GM12878 (cell line): ENCODE measurements around the gene MAP3K5. TPM values are rescaled to one million over a fixed set of nuclear protein-coding genes. Genes with fewer than 3 reads are reported as not detected.

Experiments used
- ATAC-seq: fragments of 200-7000 bp; cut with Tn5 transposase; 3 replicates; pipeline ENCODE4 v1.9.1; 2020; ENCODE audit warnings: mild to moderate bottlenecking, moderate library complexity
- BruUV-seq: library from RNA; stranded (reverse); fragments of 400-500 nt; replicated peaks from 2 replicates; lab custom pipeline; 2021; lab: Mats Ljungman, UMichigan
- CTCF ChIA-PET: fragments of 300-600 bp; sonication (Branson Sonifier 250); formaldehyde crosslinking; extraction: SDS; loops from one replicate; lab custom pipeline; 2021; ENCODE audit warnings: inconsistent platforms; lab: Yijun Ruan, JAX
- POLR2A ChIA-PET: fragments of 350-600 bp; formaldehyde crosslinking; extraction: SDS; loops from one replicate; lab custom pipeline; 2021; ENCODE audit warnings: inconsistent platforms; lab: Charles Lee
- RAD21 ChIA-PET: fragments of 300-600 bp; sonication (Branson Sonifier 250); formaldehyde crosslinking; loops from one replicate; lab custom pipeline; 2023; ENCODE audit warnings: antibody characterized with exemption; ENCODE audit not compliant: unreplicated experiment; lab: Charles Lee
- SMC1A ChIA-PET: fragments of 300-600 bp; sonication (Branson Sonifier 250); formaldehyde crosslinking; loops from one replicate; lab custom pipeline; 2023; ENCODE audit not compliant: unreplicated experiment, uncharacterized antibody; lab: Charles Lee
- DNase-seq: peaks from one replicate; pipeline ENCODE4 v3.0.0-alpha.2; 2011; ENCODE audit warnings: low read depth, low spot score
- FAIRE-seq: peaks from 3 replicates; lab custom pipeline; 2011; peaks lifted over from hg19 to GRCh38; lab: Jason Lieb, UNC
- H2AFZ ChIP-seq: 2 replicates; pipeline ENCODE4 v1.6.0; 2011; ENCODE audit warnings: low read depth, low read length, control low read depth; ENCODE audit not compliant: control insufficient read depth
- H3K27ac ChIP-seq: 2 replicates; pipeline ENCODE4 v1.5.1; 2011; ENCODE audit warnings: control low read depth; ENCODE audit not compliant: control insufficient read depth, insufficient read depth
- H3K27me3 ChIP-seq, 2 experiments: replicated peaks in 1 of 2; 2 replicates each; pipeline versions ENCODE4 v1.6.0 to v1.6.1; 2011; ENCODE audit warnings: low read length in 1 of 2; ENCODE audit not compliant: control insufficient read depth in 2 of 2, insufficient read depth in 2 of 2
- H3K36me3 ChIP-seq, 2 experiments: 2 replicates each; pipeline ENCODE4 v1.5.1; 2011; ENCODE audit warnings: low read length in 1 of 2; ENCODE audit not compliant: control insufficient read depth in 2 of 2, insufficient read depth in 2 of 2
- H3K4me1 ChIP-seq: 2 replicates; pipeline ENCODE4 v1.6.1; 2011; ENCODE audit warnings: mild to moderate bottlenecking, low read length, moderate library complexity, mixed read lengths; ENCODE audit not compliant: control insufficient read depth, insufficient read depth
- H3K4me2 ChIP-seq: 2 replicates; pipeline ENCODE4 v1.6.0; 2011; ENCODE audit warnings: control low read depth; ENCODE audit not compliant: control insufficient read depth, insufficient read depth
- H3K4me3 ChIP-seq: fragments of 200-600 bp; sonication (generic); 2 replicates; pipeline ENCODE4 v1.5.1; 2016
- H3K79me2 ChIP-seq: 2 replicates; pipeline ENCODE4 v1.6.0; 2011; ENCODE audit warnings: low read length; ENCODE audit not compliant: control insufficient read depth, insufficient read depth
- H3K9ac ChIP-seq: 2 replicates; pipeline ENCODE4 v1.8.0; 2011; ENCODE audit warnings: low read length, control low read depth, mixed read lengths; ENCODE audit not compliant: control insufficient read depth, insufficient read depth
- H3K9me3 ChIP-seq: replicated peaks from 3 replicates; pipeline ENCODE4 v1.5.1; 2011; ENCODE audit warnings: mild to moderate bottlenecking, low read length; ENCODE audit not compliant: control insufficient read depth, insufficient read depth
- H4K20me1 ChIP-seq: 2 replicates; pipeline ENCODE4 v1.6.0; 2011; ENCODE audit not compliant: control insufficient read depth, insufficient read depth
- EED ChIP-seq: sonication (generic); IDR thresholded peaks from 2 replicates; pipeline ENCODE4 v1.6.1; 2016; ENCODE audit warnings: antibody characterized with exemption, low read depth
- JUNB ChIP-seq: IDR thresholded peaks from 2 replicates; pipeline ENCODE4 v1.6.1; 2016; ENCODE audit warnings: antibody characterized with exemption, mild to moderate bottlenecking
- ZSCAN29 ChIP-seq: fragments of 450-650 bp; IDR thresholded peaks from 2 replicates; pipeline ENCODE4 v1.6.1; 2017; ENCODE audit warnings: mild to moderate bottlenecking, moderate library complexity
- WGBS: methylation state at CpG from one replicate; pipeline ENCODE4 v1.1.6; 2016; ENCODE audit warnings: low lambda C conversion rate; ENCODE audit not compliant: insufficient replicate concordance, insufficient coverage; ENCODE audit errors: missing lambda C conversion rate; 5-methylcytosine and 5-hydroxymethylcytosine counted together
- in situ Hi-C: fragments of 300-500 bp; cut with MboI; formaldehyde crosslinking; loops from 9 replicates; pipeline ENCODE4 v1.14.3; 2018; ENCODE audit warnings: mixed read lengths
- intact Hi-C: fragments of 100-400 bp; cut with micrococcal nuclease; formaldehyde crosslinking; loops from one replicate; pipeline ENCODE4 v1.14.2; 2022; ENCODE audit not compliant: unreplicated experiment
- polyA plus RNA-seq, 11 experiments: library from polyadenylated mRNA; depleted of rRNA in 4 of 11; unstranded in 6 of 11; stranded (reverse) in 5 of 11; fragments of >200 nt; fragmentation: Nextera tagmentation in 4 of 11; fragmentation: Illumina TruSeq in 1 of 11; extraction: Ambion mirVana in 4 of 11; extraction: Trizol in 1 of 11; gene quantifications; 1 replicate in 1 of 11; 2 replicates in 10 of 11; pipeline versions ENCODE4 v1.2.1 to v1.2.3, GENCODE V29; 2011 to 2016; ENCODE audit warnings: inconsistent platforms in 2 of 11, missing spikeins in 2 of 11, low read depth in 1 of 11
- total RNA-seq, 4 experiments: library from RNA; depleted of rRNA in 3 of 4; stranded (reverse); fragments of >200 nt in 3 of 4; fragmentation: Illumina TruSeq in 1 of 4; extraction: Trizol in 1 of 4; gene quantifications; 2 replicates each; pipeline versions ENCODE4 v1.2.1 to v1.2.3, GENCODE V29; 2013 to 2021
- TF ChIP-seq, protein P1 (sequence below): fragments of 450-650 bp; IDR thresholded peaks from 2 replicates; pipeline ENCODE4 v1.6.1; 2016; ENCODE audit warnings: mild to moderate bottlenecking, moderate library complexity, borderline replicate concordance
- TF ChIP-seq, protein P2 (sequence below): IDR thresholded peaks from 2 replicates; pipeline ENCODE4 v1.6.1; 2012; ENCODE audit warnings: low read depth, low read length, improper control_type of control experiment

Gene MAP3K5
- total and polyA plus RNA-seq, 10 of the 15 experiments (the other 5 are each of a cell fraction or from before 2014, with no cell fraction given): 5.4 to 34.3 (median 26.4) TPM

DNA sequence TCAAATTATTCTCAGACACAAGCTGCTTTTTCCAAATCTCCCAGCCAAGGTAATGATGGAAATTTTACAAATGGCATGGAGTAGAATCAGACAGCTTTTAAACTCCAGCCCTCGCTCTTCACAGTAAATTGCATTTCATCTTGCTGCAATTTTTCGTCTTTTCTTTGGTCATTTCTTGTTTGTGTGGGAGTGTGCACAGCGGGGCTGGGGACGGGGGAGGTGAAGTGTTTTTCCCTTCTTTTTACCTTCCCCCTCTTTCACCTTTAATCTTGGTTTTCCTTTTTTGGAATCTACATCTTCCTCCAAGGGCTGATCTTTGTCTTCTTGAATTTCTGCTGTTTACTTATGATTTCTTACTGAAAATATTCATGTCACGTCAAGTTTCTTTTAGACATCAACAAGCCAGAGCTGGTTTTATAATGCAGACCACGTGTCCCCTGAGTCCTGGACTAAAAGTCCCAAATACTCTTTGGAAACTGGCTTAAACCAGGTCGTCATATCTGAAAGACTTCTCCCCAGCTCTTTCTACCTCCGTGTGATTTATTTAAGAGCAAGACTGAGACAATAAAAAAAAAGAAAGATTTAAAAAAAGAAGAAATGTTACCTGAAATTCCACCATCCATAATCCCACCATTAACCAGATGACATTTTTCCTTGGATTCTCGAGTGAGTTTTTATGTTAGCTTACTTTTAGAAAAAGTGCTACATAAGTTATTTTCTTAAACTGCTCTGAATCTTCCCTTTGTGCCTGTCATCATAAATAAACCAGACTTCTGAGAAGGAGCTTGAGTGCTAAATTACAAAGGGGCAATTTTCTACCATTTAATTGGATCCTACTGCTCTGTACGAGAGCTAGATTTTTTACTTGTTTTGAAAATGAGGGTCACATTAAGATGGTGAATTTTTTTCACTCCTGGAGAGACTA, 52.0 kb downstream of the MAP3K5 start:
- no peak overlapping the region for H3K4me2 ChIP-seq
- RAD21 ChIA-PET: interaction anchor here (0.6 to 4.8 kb wide), 14 partner anchors 9 to 1241 kb away, joined by 3 to 56 read pairs (median 4); partner anchors contain the start of gene MAP3K5
- WGBS: 91% methylated on average over 10 of the region's 10 CpGs
- intact Hi-C loops (no loop called here), in situ Hi-C loops (no loop called here)
- POLR2A ChIA-PET: interaction anchor here (0.5 to 1.8 kb wide), 8 partner anchors 9 to 99 kb away, joined by 3 to 6 read pairs (median 4); partner anchors contain the start of gene MAP3K5
- ATAC-seq (no peak), FAIRE-seq (no peak), DNase-seq (no peak)
- H3K9ac ChIP-seq: no peak overlapping the region
- peaks cover 10% of the 10 kb centered on the region for H3K4me1 ChIP-seq
- no peaks in the 10 kb centered on the region for H3K9me3 ChIP-seq
- CTCF ChIA-PET: interaction anchor here (0.6 to 5.7 kb wide), 16 partner anchors 7 to 146 kb away, joined by 3 to 34 read pairs (median 6); partner anchors contain the start of gene MAP3K5
- H3K27me3 ChIP-seq: no peaks in the 10 kb centered on the region
- no peak overlapping the region for H3K27ac ChIP-seq
- no peak overlapping the region for H3K4me3 ChIP-seq
- BruUV-seq: TSS peak; percentile 20
- peaks cover 2 to 6% of the 10 kb centered on the region in 2 experiments; a peak in 2 of 4 replicates for H3K36me3 ChIP-seq
- peaks cover 97% of the 10 kb centered on the region for H3K79me2 ChIP-seq
- no peaks in the 10 kb centered on the region for H4K20me1 ChIP-seq
- no peak overlapping the region for H2AFZ ChIP-seq
- SMC1A ChIA-PET: interaction anchor here (0.7 to 19.4 kb wide), 16 partner anchors 8 to 95 kb away, joined by 3 to 370 read pairs (median 5); partner anchors contain the start of gene MAP3K5
- TF ChIP-seq, protein P1, sequence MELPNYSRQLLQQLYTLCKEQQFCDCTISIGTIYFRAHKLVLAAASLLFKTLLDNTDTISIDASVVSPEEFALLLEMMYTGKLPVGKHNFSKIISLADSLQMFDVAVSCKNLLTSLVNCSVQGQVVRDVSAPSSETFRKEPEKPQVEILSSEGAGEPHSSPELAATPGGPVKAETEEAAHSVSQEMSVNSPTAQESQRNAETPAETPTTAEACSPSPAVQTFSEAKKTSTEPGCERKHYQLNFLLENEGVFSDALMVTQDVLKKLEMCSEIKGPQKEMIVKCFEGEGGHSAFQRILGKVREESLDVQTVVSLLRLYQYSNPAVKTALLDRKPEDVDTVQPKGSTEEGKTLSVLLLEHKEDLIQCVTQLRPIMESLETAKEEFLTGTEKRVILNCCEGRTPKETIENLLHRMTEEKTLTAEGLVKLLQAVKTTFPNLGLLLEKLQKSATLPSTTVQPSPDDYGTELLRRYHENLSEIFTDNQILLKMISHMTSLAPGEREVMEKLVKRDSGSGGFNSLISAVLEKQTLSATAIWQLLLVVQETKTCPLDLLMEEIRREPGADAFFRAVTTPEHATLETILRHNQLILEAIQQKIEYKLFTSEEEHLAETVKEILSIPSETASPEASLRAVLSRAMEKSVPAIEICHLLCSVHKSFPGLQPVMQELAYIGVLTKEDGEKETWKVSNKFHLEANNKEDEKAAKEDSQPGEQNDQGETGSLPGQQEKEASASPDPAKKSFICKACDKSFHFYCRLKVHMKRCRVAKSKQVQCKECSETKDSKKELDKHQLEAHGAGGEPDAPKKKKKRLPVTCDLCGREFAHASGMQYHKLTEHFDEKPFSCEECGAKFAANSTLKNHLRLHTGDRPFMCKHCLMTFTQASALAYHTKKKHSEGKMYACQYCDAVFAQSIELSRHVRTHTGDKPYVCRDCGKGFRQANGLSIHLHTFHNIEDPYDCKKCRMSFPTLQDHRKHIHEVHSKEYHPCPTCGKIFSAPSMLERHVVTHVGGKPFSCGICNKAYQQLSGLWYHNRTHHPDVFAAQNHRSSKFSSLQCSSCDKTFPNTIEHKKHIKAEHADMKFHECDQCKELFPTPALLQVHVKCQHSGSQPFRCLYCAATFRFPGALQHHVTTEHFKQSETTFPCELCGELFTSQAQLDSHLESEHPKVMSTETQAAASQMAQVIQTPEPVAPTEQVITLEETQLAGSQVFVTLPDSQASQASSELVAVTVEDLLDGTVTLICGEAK: no peak
- TF ChIP-seq JUNB: no peak
- TF ChIP-seq, protein P2, sequence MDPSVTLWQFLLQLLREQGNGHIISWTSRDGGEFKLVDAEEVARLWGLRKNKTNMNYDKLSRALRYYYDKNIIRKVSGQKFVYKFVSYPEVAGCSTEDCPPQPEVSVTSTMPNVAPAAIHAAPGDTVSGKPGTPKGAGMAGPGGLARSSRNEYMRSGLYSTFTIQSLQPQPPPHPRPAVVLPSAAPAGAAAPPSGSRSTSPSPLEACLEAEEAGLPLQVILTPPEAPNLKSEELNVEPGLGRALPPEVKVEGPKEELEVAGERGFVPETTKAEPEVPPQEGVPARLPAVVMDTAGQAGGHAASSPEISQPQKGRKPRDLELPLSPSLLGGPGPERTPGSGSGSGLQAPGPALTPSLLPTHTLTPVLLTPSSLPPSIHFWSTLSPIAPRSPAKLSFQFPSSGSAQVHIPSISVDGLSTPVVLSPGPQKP: no peak
- no peak for TF ChIP-seq EED
- no peak for TF ChIP-seq ZSCAN29
